GM21367 (cell line): Measurements from ENCODE around the gene TAOK1.
"Not testable (repeated sequence)": the region's sequence is repeated elsewhere in the genome, so short reads cannot be mapped to it uniquely, and the experiment has no call there.

ENCODE experiments used
- ATAC-seq: cut with Tn5 transposase; IDR thresholded peaks from one replicate; pipeline ENCODE4 v1.9.1; 2021; ENCODE audit not compliant: unreplicated experiment

The TAOK1 gene

DNA sequence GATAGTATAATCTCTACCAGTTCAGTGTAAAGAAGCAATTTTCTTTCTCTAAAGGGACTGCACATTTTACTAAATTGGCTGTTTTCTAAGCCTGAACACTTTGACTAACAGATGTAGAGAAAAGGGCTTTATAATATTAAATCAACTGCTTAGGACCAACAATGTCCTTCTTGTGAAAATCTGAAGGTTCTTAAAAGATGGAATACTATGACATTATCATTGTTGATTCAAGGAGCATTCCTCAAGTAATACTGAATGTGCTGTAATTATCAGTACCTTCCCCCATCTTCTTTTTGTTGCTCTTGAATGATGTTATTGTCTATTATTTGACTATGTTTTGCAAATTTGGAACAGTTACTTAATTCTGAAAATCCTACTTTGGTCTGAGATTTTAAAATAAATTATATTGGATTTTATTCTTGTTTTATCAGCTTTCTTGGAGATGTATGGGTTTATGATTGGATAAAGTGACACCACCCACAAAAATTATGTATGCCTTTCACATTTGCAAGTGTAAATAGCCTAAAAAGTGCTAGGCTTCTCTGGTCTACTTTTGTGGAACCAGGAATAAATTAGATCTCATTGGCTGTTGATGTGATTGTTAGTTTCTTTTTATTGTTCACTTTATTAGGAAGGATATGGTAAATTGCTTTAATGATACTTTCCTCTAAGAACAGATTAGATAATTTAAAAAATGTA, 53.0 kb downstream of the TAOK1 start:
- ATAC-seq = no peak

DNA sequence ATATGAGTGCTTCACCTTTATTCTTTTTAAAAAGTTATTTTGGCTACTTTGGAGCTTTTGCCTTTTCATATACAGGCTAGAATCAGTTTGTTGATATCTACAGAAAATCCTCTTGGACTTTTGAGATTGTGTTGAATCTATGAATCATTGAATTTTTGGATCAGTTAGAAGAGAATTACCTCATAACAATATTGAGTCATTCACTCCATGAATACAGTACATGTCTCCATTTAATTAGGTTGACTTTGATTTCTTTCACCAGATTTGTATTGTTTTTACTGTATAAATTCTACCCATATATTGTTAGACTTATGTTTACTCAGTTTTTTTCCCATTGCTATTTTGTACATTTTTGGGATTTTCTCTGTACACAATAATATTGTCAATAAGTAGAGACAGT, 54.4 kb downstream of the TAOK1 start:
- no peak for ATAC-seq

GRCh38 chr17:29445844-29446243, 55.7 kb downstream of the TAOK1 start:
- no peak for ATAC-seq

- no peak for ATAC-seq
These were observed 59.9 kb downstream of the TAOK1 start for GRCh38 chr17:29449865-29450671.

- ATAC-seq = no peak
These were observed 61.1 kb downstream of the TAOK1 start for GRCh38 chr17:29451121-29451742.

- no peak for ATAC-seq
These were observed 67.9 kb downstream of the TAOK1 start for GRCh38 chr17:29458066-29458465.

DNA sequence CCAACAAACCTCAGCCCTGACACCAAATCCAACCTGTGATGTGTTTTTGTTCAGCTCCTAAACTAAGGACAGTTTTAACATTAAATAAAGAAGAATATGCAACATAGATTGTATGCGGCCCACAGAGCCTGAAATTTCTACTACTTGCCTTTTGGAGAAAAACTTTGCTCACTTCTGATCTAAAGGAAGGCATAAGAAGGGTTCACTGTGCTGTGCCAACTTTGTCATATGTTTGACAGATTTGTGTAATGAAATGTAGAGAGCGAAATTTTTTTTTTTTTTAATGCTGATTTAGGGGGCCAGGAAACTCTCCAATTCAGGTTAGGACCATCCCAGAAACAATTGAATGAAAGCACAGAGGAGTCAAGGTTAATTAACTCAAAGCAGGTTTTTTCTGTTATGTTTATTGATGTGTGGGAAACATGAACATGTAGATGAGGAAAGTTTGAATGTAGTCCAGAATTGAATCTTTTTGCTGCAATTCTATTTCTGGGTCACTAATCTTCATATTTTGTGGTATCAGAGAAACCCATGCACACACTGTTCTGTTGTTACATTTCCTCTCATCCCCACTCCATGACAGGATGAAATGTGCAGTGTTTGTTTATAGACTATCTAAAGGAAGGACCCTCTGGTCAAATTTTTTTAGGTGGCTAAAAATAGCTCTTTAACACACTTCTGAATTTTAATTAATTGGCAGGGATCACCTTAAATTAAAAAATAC, 71.5 kb downstream of the TAOK1 start:
- no peak for ATAC-seq

DNA sequence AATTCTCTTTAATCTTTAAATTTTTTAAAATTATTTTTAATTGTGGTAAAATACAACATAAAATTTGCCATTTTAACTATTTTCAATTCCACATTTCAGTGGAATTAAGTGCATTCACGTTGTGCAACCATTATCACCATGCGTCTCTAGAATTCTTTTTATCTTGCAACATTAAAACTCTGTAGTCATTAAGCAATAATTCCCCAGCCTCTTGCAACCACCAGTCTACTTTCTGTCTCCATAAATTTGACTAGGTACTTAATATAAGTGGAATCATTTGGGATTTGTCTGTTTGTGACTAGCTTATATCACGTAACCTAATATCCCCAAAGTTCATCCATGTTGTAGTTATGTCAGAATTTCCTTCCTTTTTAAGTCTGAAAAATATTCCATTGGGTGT, 79.1 kb downstream of the TAOK1 start:
- ATAC-seq = no peak

- ATAC-seq = not testable (repeated sequence)
These were observed 83.3 kb downstream of the TAOK1 start for GRCh38 chr17:29473437-29473836.

DNA sequence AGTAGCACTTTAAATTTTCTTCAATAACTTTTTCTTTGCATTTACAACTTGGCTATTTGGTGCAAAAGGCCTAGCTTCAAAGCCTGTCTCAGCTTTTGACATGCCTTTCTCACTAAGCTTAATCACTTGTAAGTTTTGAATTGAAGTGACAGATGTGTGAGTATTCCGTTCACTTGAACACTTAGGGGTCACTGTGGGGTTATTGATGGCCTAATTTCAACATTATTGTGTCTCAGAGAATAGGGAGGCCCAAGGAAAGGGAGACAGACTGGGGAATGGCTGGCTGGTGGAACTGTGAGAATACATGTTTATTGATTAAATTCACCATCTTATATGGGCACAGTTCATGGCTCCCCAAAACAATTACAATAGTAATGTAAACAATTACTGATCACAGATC, 84.1 kb downstream of the TAOK1 start:
- ATAC-seq = no peak

GRCh38 chr17:29475891-29476290, 85.7 kb downstream of the TAOK1 start:
- no peak for ATAC-seq

GRCh38 chr17:29480249-29480928, 90.2 kb downstream of the TAOK1 start:
- not testable (repeated sequence) for ATAC-seq

DNA sequence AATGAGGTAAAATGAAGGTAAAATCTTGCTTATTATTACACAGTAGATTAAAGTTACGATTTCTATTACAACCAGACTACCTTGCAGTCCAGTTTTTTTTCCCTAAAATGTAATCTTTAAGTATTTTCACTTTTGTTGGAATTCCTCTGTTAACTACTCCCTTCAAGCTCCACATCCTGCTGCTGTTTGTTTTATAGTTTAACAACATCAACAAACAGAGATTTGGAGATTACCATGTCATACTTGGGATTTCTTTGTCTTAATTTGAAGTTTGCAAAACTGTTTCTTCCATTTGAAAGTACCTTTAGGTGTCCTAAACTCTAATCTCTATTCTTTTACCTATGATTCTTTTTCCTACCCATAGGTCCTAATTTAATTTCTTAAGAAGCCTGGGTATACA, 93.3 kb downstream of the TAOK1 start:
- ATAC-seq = no peak

DNA sequence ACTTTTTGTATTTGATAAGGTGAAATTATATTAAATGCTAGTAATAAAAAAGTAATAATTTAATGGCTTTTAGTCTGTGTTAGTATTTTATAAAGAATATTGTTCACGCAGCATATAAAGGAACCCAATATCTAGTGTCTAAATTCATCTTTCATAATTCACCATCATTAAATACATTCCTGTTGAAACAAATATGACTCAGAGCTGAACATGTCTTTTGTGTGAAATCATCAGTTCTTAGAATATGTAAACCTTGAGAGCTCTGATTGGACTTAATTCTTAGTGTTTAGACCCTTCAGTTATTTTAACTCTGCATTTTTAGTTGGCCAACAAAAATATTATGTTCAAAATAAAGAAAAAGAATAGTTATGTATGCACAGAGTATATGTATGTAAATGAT, 104.8 kb downstream of the TAOK1 start:
- no peak for ATAC-seq

- no peak for ATAC-seq
These were observed 114.5 kb downstream of the TAOK1 start for GRCh38 chr17:29504711-29505110.

DNA sequence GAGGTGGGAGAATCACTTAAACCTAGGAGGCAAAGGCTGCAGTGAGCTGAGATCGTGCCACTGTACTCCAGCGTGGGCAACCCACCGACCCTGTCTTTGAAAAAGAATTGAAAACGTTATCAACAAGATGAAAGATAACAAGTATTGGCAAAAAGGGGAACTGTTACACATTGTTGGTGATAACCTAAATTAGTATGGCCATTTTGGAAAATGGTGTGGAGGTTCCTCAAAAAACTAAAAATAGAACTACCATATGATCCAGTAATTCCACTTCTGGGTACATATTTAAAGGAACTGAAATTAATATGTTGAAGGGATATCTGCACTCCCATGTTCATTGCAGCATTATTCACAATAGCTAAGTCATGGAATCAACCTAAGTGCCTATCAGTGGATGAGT, 115.7 kb downstream of the TAOK1 start:
- no peak for ATAC-seq

DNA sequence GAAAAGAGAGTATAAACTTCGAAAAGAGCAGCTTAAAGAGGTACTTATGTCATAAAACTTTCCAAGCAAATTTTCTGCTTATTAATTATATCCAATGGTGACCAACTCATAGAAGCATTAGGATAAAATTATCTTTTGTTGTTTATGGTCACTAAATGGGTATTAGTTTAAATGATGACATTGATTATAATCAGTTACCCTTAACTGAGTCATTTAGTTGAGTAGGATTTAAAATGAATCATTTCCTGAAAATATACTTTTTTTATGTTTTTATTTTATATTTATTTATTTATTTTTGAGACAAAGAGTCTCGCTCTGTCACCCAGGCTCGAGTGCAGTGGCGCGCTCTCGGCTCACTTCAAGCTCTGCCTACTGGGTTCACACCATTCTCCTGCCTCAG, 120.8 kb downstream of the TAOK1 start:
- no peak for ATAC-seq

- no peak for ATAC-seq
These were observed 124.6 kb downstream of the TAOK1 start for GRCh38 chr17:29514792-29515191.

- ATAC-seq = no peak
These were observed 128.2 kb downstream of the TAOK1 start for GRCh38 chr17:29518359-29518758.

DNA sequence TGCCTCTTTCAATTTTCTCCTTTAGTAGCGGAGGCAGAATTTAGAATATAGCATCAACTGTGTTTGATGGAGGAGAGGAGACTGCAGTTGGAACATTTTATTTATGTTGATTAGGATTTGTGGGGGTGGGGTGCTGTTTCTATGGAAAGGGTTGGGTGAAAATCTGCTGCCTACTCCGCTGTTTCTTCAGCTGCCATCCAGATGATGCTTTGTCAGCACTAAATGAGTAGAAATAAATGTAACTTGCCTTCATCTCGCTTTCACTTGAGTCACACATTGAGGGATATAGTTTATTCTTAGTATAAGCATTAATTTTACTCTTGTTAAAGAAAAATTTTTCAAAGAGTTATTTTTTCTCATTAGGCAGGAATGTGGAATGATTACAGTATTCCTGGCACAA, 134.5 kb downstream of the TAOK1 start:
- ATAC-seq = no peak

DNA sequence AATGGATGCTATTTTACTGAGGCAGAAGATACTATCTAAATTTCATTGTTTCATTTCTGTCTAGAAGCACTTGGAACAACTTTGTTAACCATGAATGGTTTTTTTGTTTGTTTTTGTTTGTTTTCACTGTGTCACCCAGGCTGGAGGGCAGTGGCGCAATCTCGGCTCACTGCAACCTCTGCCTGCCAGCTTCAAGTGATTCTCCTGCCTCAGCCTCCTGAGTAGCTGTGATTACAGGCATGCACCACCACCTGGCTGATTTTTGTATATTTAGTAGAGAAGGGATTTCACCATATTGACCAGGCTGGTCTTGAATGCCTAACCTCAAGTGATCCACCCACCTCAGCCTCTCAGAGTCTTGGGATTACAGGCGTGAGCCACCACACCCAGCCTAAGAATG, 136.2 kb downstream of the TAOK1 start:
- no peak for ATAC-seq
